ENCODE data around the gene CHRM5. TPM values are rescaled to one million over a fixed set of nuclear protein-coding genes. Genes with fewer than 3 reads are reported as not detected.

CHRM5 gene
- total RNA-seq, 2 donors from 2014 or later: 0.11 TPM; not detected in 1

DNA sequence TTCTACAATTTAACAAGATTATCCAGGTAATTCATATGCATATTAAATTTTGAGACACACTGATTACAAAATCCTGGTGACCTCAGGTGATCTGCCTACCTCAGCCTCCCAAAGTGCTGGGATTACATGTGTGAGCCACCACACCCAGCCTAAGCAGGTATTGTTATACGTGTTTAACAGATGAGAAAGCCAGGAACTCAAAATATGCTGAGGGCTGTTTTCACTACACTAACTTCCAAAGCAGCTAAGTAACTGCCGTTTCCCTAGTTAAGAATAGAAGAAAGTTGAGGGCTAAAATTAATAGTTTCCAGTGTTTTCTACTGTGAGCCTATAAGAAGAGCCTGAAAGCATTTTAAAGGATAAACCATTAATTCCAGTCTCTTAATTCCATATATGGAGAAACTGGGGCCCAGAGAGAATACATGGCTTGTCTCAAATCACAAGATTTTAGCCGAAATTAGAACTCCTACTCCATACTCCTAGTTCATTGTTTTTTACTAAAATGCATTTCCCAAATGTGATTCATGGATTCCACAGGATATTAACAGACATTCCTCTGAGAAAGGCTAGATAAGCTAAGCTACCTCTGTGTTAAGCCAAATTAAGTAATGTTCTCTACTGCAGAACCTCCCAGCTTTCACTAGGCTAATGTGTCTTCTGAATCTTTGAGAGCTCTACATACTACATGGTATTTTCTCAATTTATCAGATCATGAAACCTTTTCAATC lies 87.7 kb downstream of the CHRM5 start:
- no peak for TF ChIP-seq CTCF (IDR thresholded peaks at IDR 0.05)
- no peak for TF ChIP-seq POLR2AphosphoS5 (IDR thresholded peaks at IDR 0.05)
- TF ChIP-seq POLR2A (IDR thresholded peaks at IDR 0.05): no peak
- Histone ChIP-seq H3K4me1 (replicated peaks) (no peaks in the 10 kb centered on the region), H3K27ac (no peak overlapping the region), H3K9me3 (no peaks in the 10 kb centered on the region), H3K27me3 (replicated peaks; ENCODE audit: insufficient read depth) (no peaks in the 10 kb centered on the region), H3K36me3 (no peaks in the 10 kb centered on the region), H3K4me3 (no peak overlapping the region)
- intact Hi-C loops (cut with DNase I): no loop called here
- DNase-seq (ENCODE audit: low spot score): no peak
- WGBS: 73% methylated on average over 3 of the region's 3 CpGs

DNA sequence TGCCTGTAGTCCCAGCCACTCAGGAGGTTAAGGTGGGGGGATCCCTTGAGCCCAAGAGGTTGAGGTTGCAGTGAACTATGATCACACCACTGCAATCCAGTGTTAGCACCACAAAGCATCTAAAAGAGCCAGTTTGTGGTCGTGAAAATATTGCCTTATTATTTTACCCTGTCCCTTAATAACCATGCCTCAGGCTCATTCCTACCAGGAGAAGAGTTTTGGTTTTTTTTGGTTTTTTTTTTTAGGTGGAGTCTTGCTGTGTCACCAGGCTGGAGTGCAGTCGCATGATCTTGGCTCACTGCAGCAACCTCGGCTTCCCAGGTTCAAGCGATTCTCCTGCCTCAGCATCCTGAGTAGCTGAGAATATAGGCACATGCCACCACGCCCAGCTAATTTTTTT lies 88.6 kb downstream of the CHRM5 start:
- WGBS: 81% methylated on average over 5 of the region's 5 CpGs
- H3K9me3 ChIP-seq: no peaks in the 10 kb centered on the region
- H3K27ac ChIP-seq: no peak overlapping the region
- no peaks in the 10 kb centered on the region for H3K36me3 ChIP-seq
- H3K4me1 ChIP-seq (replicated peaks): no peaks in the 10 kb centered on the region
- no peaks in the 10 kb centered on the region for H3K27me3 ChIP-seq (replicated peaks; ENCODE audit: insufficient read depth)
- intact Hi-C loops (cut with DNase I): no loop called here
- TF ChIP-seq CTCF (IDR thresholded peaks at IDR 0.05): no peak
- TF ChIP-seq POLR2AphosphoS5 (IDR thresholded peaks at IDR 0.05): no peak
- TF ChIP-seq POLR2A (IDR thresholded peaks at IDR 0.05): no peak
- no peak overlapping the region for H3K4me3 ChIP-seq
- DNase-seq (ENCODE audit: low spot score): no peak

DNA sequence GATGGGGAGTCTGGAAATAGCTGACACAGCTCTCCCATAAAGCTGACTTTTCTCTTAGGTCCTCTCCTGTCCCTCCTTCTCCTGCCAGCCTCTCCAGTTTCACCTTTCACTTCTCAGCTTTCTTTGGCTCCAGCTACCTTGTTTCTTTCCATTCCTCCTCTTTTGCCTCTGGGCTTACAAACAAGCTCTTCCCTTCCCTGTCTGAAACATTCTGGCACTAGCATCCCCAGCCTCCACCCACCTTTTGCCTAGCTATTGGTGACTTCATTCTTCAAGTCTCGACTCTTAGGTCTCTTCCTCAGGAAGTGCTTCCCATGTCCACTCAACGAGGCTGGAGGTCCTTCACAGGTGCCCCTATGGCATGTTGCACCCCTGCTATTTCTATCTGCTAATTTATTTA lies 91.2 kb downstream of the CHRM5 start:
- H3K27me3 ChIP-seq (replicated peaks; ENCODE audit: insufficient read depth): no peaks in the 10 kb centered on the region
- 49% methylated on average over 2 of the region's 2 CpGs for WGBS
- no peak overlapping the region for H3K4me3 ChIP-seq
- no peaks in the 10 kb centered on the region for H3K4me1 ChIP-seq (replicated peaks)
- H3K9me3 ChIP-seq: no peaks in the 10 kb centered on the region
- no peaks in the 10 kb centered on the region for H3K36me3 ChIP-seq
- H3K27ac ChIP-seq: no peak overlapping the region
- intact Hi-C loops (cut with DNase I): no loop called here
- DNase-seq (ENCODE audit: low spot score): no peak
- TF ChIP-seq CTCF (IDR thresholded peaks at IDR 0.05) (no peak), POLR2AphosphoS5 (IDR thresholded peaks at IDR 0.05) (no peak), POLR2A (IDR thresholded peaks at IDR 0.05) (no peak)

DNA sequence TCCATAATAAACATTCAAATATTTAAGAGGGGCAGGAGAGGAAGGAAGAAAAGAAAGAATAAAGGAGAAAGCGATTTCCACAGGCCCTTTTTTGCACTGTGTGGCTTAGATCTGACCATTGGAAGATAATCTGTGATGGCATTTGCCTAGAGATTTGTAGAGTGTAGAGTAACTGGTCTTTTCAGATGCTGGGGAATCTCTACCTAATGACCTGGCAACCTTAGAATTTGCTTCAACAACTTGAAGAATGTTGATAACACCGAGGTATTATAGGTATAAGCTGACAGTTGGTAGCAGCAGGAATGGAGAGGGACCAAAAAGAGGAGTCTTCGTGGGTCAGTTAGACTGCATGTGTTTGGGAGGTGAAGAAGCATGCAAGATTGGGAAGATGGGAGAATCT lies 91.6 kb downstream of the CHRM5 start:
- Histone ChIP-seq H3K27ac (no peak overlapping the region), H3K4me3 (no peak overlapping the region), H3K36me3 (no peaks in the 10 kb centered on the region), H3K9me3 (no peaks in the 10 kb centered on the region), H3K4me1 (replicated peaks) (no peaks in the 10 kb centered on the region), H3K27me3 (replicated peaks; ENCODE audit: insufficient read depth) (no peaks in the 10 kb centered on the region)
- no peak for TF ChIP-seq POLR2AphosphoS5 (IDR thresholded peaks at IDR 0.05)
- no peak for TF ChIP-seq CTCF (IDR thresholded peaks at IDR 0.05)
- no peak for TF ChIP-seq POLR2A (IDR thresholded peaks at IDR 0.05)
- intact Hi-C loops (cut with DNase I): no loop called here
- no peak for DNase-seq (ENCODE audit: low spot score)
- 76% methylated on average over 3 of the region's 3 CpGs for WGBS

GRCh38 chr15:34064438-34064837 lies 96.1 kb downstream of the CHRM5 start:
- intact Hi-C loops (cut with DNase I): no loop called here
- Histone ChIP-seq H3K9me3 (no peaks in the 10 kb centered on the region), H3K27me3 (replicated peaks; ENCODE audit: insufficient read depth) (no peaks in the 10 kb centered on the region), H3K4me1 (replicated peaks) (no peaks in the 10 kb centered on the region), H3K4me3 (no peak overlapping the region), H3K27ac (no peak overlapping the region), H3K36me3 (no peaks in the 10 kb centered on the region)
- TF ChIP-seq POLR2A (IDR thresholded peaks at IDR 0.05) (no peak), POLR2AphosphoS5 (IDR thresholded peaks at IDR 0.05) (no peak), CTCF (IDR thresholded peaks at IDR 0.05) (no peak)
- DNase-seq (ENCODE audit: low spot score): no peak
- 0% methylated on average over 1 of the region's 1 CpG for WGBS

All from prostate gland (tissue), 2 donors.